A549 treated with Hydrocortisone at 1 μM for 4 hours (cell line): ENCODE measurements around the gene RAD50. TPM values are rescaled to one million over a fixed set of nuclear protein-coding genes. Genes with fewer than 3 reads are reported as not detected.

Experiments
- total RNA-seq: library from RNA; stranded (reverse); fragments of 200-300 nt; extraction: Qiagen RNA extraction; gene quantifications from 5 replicates; pipeline ENCODE4 v1.2.3, GENCODE V29; 2022

Gene RAD50
- total RNA-seq = 24.5 to 37.7 TPM (median 28.1 TPM) in 5 replicates

GRCh38 chr5:132556763-132557477, at the start of gene RAD50:
Gene RAD50, plus strand, starts transcription at chr5:132556977. Its CDS starts 348 bp downstream, at chr5:132557325.

GRCh38 chr5:132543472-132544201, 13.1 kb upstream of the RAD50 start, which contains the start of gene IL5:
Gene IL5, minus strand, starts transcription at chr5:132543522. Its CDS starts 44 bp downstream, at chr5:132543478.

GRCh38 chr5:132657676-132658380, 101.1 kb downstream of the RAD50 start, which contains the start of gene IL13:
Gene IL13, plus strand, starts transcription at chr5:132658173. Its CDS starts 14 bp downstream, at chr5:132658187.

GRCh38 chr5:132673939-132674630, 117.3 kb downstream of the RAD50 start, which contains the start of gene IL4:
Gene IL4, plus strand, starts transcription at chr5:132673989. Its CDS starts 62 bp downstream, at chr5:132674051.

Other genes with a start within 250 kb of the RAD50 start
- gene SLC22A5, start 187.3 kb upstream of the RAD50 start, total RNA-seq = 53.6 to 66.8 TPM (median 60.8 TPM) in 5 replicates
- 28.1 to 35.9 TPM (median 33.9 TPM) in 5 replicates for gene IRF1, start 66.2 kb upstream of the RAD50 start, total RNA-seq
- gene IL5, start 13.5 kb upstream of the RAD50 start, total RNA-seq = not detected in 5 replicates
- gene IL13, start 101.2 kb downstream of the RAD50 start, total RNA-seq = 0.08 TPM in 1 of 5 replicates, not detected in the others
- not detected in 5 replicates for gene IL4, start 117.0 kb downstream of the RAD50 start, total RNA-seq
- 7.0 to 11.0 TPM (median 8.4 TPM) in 5 replicates for gene KIF3A, start 180.6 kb downstream of the RAD50 start, total RNA-seq
- 0.07 to 0.22 TPM (median 0.07 TPM) in 5 replicates for gene CCNI2, start 190.4 kb downstream of the RAD50 start, total RNA-seq
- 16.6 to 22.2 TPM (median 20.6 TPM) in 5 replicates for gene SEPTIN8, start 220.3 kb downstream of the RAD50 start, total RNA-seq